ENCODE data around the gene AP1G2. TPM values are rescaled to one million over a fixed set of nuclear protein-coding genes. Genes with fewer than 3 reads are reported as not detected.

AP1G2 gene
- total RNA-seq, 1 experiment from 2014 or later: 37.0 TPM

- in situ Hi-C loops (cut with HindIII; ENCODE audit: low sequenced_read_pairs): no loop called here
- no peak for DNase-seq (ENCODE audit: low spot score)
Observed at GRCh38 chr14:23561259-23561658, 6.3 kb downstream of the AP1G2 start.

- in situ Hi-C loops (cut with HindIII; ENCODE audit: low sequenced_read_pairs): no loop called here
- no peak for DNase-seq (ENCODE audit: low spot score)
Observed at GRCh38 chr14:23559926-23560520, 7.6 kb downstream of the AP1G2 start.

- DNase-seq (ENCODE audit: low spot score): peak; percentile 77
- in situ Hi-C loops (cut with HindIII; ENCODE audit: low sequenced_read_pairs): no loop called here
Observed at GRCh38 chr14:23559010-23559925, 8.3 kb downstream of the AP1G2 start.

GRCh38 chr14:23558346-23559009, 9.1 kb downstream of the AP1G2 start:
- no peak for DNase-seq (ENCODE audit: low spot score)
- in situ Hi-C loops (cut with HindIII; ENCODE audit: low sequenced_read_pairs): no loop called here

- no peak for DNase-seq (ENCODE audit: low spot score)
- in situ Hi-C loops (cut with HindIII; ENCODE audit: low sequenced_read_pairs): no loop called here
Observed at GRCh38 chr14:23557946-23558345, 9.6 kb downstream of the AP1G2 start.

GRCh38 chr14:23557521-23557920, 10.1 kb downstream of the AP1G2 start:
- in situ Hi-C loops (cut with HindIII; ENCODE audit: low sequenced_read_pairs): no loop called here
- DNase-seq (ENCODE audit: low spot score): no peak

- no peak for DNase-seq (ENCODE audit: low spot score)
- in situ Hi-C loops (cut with HindIII; ENCODE audit: low sequenced_read_pairs): no loop called here
Observed at GRCh38 chr14:23556700-23557440, 10.7 kb downstream of the AP1G2 start.

- DNase-seq (ENCODE audit: low spot score): peak; percentile 95
- in situ Hi-C loops (cut with HindIII; ENCODE audit: low sequenced_read_pairs): no loop called here
Observed at GRCh38 chr14:23555882-23556699, 11.5 kb downstream of the AP1G2 start, which contains the start of gene THTPA. TSS of gene THTPA (plus strand) at chr14:23556271. CDS start at chr14:23556758, 487 bp downstream.

- DNase-seq (ENCODE audit: low spot score): no peak
- in situ Hi-C loops (cut with HindIII; ENCODE audit: low sequenced_read_pairs): no loop called here
Observed at GRCh38 chr14:23555533-23555881, 12.1 kb downstream of the AP1G2 start.

GRCh38 chr14:23551266-23552028, 16.1 kb downstream of the AP1G2 start, which contains the start of gene ZFHX2:
TSS of gene ZFHX2 (minus strand) at chr14:23551765. CDS start at chr14:23535325, 16,440 bp downstream.
- DNase-seq (ENCODE audit: low spot score): peak; percentile 85
- in situ Hi-C loops (cut with HindIII; ENCODE audit: low sequenced_read_pairs): no loop called here

GRCh38 chr14:23550812-23551265, 16.8 kb downstream of the AP1G2 start:
- no peak for DNase-seq (ENCODE audit: low spot score)
- in situ Hi-C loops (cut with HindIII; ENCODE audit: low sequenced_read_pairs): no loop called here

- DNase-seq (ENCODE audit: low spot score): peak; percentile 60
- in situ Hi-C loops (cut with HindIII; ENCODE audit: low sequenced_read_pairs): no loop called here
Observed at GRCh38 chr14:23550131-23550811, 17.3 kb downstream of the AP1G2 start.

GRCh38 chr14:23548351-23549318, 19.0 kb downstream of the AP1G2 start:
- DNase-seq (ENCODE audit: low spot score): peak; percentile 68
- in situ Hi-C loops (cut with HindIII; ENCODE audit: low sequenced_read_pairs): no loop called here

GRCh38 chr14:23547924-23548323, 19.7 kb downstream of the AP1G2 start:
- in situ Hi-C loops (cut with HindIII; ENCODE audit: low sequenced_read_pairs): no loop called here
- DNase-seq (ENCODE audit: low spot score): no peak

GRCh38 chr14:23546450-23547035, 21.0 kb downstream of the AP1G2 start:
- in situ Hi-C loops (cut with HindIII; ENCODE audit: low sequenced_read_pairs): no loop called here
- DNase-seq (ENCODE audit: low spot score): no peak

Measured in G401 (cell line).